Transverse colon (tissue), 3 donors: ENCODE data around the gene NCOA3.

ENCODE experiments used
- EP300 ChIP-seq: sonication (generic); formaldehyde crosslinking; IDR thresholded peaks from one replicate; pipeline ENCODE4 v1.6.1; 2017; ENCODE audit warnings: antibody characterized with exemption, low read depth
- TF ChIP-seq, protein P1 (sequence below), 5 experiments: fragments of 200-600 bp in 3 of 5; fragments of 450-650 bp in 2 of 5; sonication (generic) in 3 of 5; IDR thresholded peaks; 1 replicate in 2 of 5; 2 replicates in 3 of 5; pipeline ENCODE4 v1.5.1; 2016 to 2017; ENCODE audit warnings: antibody characterized with exemption in 5 of 5, inconsistent platforms in 3 of 5, mild to moderate bottlenecking in 2 of 5, moderate library complexity in 1 of 5

DNA sequence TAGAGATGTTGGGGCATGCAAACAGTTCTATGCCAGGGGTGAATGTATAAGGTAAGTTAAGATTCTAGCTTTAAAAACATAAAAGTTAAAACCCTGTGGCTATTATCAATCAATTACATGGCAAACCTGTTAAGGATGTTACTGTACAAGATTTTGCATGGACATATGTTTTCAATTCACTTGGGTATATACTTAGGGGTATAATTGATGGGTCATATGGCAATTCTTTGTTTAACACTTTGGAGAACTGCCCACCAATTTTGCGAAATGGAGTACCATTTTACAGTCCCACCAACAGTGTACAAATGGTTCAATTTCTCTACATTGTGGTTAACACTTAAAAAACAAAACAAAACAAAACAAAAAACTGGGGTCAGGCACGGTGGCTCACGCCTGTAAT is 9.4 kb upstream of the NCOA3 start:
- TF ChIP-seq, protein P1, sequence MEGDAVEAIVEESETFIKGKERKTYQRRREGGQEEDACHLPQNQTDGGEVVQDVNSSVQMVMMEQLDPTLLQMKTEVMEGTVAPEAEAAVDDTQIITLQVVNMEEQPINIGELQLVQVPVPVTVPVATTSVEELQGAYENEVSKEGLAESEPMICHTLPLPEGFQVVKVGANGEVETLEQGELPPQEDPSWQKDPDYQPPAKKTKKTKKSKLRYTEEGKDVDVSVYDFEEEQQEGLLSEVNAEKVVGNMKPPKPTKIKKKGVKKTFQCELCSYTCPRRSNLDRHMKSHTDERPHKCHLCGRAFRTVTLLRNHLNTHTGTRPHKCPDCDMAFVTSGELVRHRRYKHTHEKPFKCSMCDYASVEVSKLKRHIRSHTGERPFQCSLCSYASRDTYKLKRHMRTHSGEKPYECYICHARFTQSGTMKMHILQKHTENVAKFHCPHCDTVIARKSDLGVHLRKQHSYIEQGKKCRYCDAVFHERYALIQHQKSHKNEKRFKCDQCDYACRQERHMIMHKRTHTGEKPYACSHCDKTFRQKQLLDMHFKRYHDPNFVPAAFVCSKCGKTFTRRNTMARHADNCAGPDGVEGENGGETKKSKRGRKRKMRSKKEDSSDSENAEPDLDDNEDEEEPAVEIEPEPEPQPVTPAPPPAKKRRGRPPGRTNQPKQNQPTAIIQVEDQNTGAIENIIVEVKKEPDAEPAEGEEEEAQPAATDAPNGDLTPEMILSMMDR (IDR thresholded peaks at IDR 0.05) = no peak
- no peak for TF ChIP-seq EP300
